GM18498 (cell line): ENCODE results near the gene MFGE8.

Source experiments
- ATAC-seq: cut with Tn5 transposase; IDR thresholded peaks from one replicate; pipeline ENCODE4 v1.9.1; 2021; ENCODE audit warnings: mild to moderate bottlenecking, moderate library complexity; ENCODE audit not compliant: unreplicated experiment

Gene MFGE8

GRCh38 chr15:88900309-88900981 is 12.7 kb downstream of the MFGE8 start:
- ATAC-seq, result no peak

DNA sequence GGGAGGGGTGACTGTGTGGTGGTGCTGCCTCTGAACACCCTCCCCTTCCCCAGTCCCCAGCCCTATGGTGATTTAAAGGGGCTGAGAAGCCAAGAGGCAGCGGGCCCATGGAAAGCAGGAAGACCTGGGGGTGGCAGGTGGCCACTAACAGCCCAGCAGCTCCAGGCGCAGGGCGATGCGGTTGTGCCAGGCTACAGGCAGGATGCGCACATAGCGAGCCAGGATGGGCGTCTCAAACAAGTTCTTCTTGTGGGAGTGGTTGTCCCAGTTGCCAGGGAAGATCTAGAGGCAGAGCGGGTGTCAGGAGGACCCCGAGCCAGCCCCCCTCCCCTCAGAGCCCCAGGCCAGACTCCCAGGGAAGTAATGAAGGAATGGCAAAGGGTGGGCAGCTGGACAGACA is 13.9 kb downstream of the MFGE8 start:
- ATAC-seq, result no peak

GRCh38 chr15:88898736-88899135 is 14.4 kb downstream of the MFGE8 start:
- ATAC-seq, result no peak

DNA sequence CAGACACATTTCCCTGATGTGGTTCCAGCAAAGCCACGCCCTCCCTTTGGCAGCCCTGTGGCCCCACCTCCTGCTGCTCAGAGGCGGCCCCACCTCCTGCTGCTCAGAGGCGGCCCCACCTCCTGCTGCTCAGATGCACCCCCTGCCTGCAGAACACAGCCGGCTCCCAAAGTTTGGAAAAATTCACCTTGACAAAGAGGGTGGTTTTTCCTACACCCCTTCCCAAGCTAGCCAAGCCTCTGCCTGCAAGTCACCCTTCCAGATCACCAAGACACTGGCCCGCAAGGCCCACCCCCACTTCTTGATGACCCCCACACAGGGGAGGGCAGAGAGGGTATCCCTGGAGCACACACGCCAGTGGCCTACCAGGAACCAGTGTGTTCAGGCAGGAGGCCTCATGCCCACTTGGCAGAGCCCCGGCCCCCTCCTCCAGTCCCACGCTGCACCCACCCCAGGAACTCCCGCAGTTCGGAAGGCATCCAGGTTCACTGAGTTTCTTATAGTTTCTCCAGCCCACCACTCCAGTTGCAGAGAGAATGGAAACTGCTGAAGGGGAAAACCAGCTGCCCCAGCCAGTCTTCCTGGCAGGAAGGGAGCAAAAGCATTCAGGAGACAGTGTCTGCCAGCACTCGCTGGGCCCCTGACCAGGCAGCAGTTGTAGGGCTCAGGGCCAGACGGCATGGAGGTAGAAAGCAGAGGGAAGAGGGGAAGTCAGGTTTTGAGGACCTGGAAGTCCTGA is 15.6 kb downstream of the MFGE8 start:
- ATAC-seq, result peak; percentile 97

- ATAC-seq, result no peak
Observed at GRCh38 chr15:88897142-88897455, 16.1 kb downstream of the MFGE8 start.

- no peak for ATAC-seq
Observed at GRCh38 chr15:88896333-88897033, 16.7 kb downstream of the MFGE8 start.

- peak; percentile 42 for ATAC-seq
Observed at GRCh38 chr15:88894819-88895767, 18.1 kb downstream of the MFGE8 start, which contains the start of gene HAPLN3. HAPLN3 (minus strand) TSS chr15:88895544; CDS start chr15:88887298, 8,246 bp downstream.

DNA sequence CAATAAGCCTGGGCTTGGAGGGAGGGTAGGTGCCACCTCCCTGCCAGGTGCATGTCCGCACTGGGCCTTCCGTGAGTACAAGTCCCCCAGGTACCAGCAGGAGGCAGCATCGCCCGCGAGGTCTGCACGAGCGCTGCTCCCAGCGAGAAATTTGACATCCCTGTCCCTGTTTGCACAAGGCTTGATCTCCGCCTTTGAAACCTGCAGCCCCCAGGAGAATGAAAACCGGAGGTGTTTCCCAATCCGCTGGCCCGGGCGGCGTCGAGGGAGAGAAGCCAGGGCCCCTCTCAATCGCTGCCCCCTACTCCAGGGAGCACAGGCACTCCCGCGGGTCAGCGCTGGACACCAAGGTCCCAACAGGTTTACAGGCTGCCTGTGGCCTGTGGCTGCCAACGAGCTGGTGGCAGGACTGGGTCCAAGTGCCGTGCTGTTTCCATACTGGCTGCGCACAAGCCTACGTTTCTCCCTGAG is 18.8 kb downstream of the MFGE8 start:
- ATAC-seq, result peak; percentile 44

- no peak for ATAC-seq
Observed at GRCh38 chr15:88891540-88892254, 21.5 kb downstream of the MFGE8 start.

GRCh38 chr15:88890495-88890894 is 22.7 kb downstream of the MFGE8 start:
- ATAC-seq, result no peak

DNA sequence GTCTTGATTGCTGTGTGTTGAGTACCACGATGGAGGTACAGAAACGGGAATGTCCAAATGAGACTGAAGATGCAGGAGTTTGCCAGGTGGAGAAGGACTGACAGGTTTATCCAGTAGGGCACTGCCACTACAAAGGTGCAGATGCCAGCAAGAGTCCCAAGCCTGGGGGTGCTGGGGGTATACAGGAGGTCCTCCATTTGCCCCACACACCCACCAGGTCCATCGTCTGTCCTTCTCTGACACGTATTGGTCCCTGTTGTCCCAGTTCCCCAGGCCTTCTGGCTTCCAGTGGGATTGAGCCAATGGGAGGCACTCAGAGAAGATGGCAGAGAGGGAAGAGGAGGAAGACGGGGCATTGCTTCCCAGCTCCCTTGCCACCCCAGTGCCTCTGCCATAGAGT is 24.5 kb downstream of the MFGE8 start:
- no peak for ATAC-seq

DNA sequence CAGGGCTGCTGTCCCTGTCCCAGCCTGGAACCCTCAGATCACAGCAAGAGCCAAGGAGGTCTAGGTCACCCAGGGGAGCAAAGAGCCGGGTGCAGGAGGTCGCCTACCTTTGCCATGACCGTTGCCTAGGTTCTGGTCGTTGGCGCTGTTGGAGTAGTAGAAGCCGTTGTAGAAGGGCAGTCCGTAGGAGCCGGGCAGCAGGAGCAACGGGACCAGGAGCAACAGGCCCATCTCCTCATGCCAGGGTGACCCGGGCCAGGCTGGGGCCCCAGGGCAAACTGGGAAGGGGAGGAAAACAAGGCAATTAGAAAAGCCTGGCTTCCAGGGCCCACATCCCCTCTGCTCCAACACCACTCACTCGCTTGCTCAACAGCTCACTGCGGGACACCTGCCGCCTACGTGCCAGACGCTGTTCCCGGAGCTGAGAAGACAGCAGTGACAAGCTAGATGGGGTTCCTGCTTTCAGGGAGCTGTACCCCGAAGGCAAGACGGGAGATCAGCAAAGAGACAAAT is 26.1 kb downstream of the MFGE8 start:
- ATAC-seq, result no peak

- no peak for ATAC-seq
Observed at GRCh38 chr15:88882785-88883184, 30.4 kb downstream of the MFGE8 start.

DNA sequence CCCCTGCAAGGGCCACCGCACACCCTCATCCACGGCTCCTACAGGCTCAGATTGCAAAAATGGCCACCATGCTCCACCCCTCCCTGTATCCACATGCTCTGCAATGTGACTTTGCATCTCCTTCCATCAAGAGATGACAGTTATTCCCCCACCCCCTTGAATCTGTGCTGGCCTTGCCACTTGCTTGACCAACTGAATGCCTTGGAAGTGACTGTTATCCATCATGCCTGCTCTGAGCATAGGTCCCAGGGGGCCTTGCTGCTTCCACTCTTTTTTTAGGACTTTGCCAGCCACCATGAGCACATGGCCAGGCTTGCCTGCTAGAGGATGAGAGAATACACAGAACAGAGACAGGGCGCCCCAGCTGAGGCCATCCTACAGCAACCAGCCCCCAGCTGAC is 31.4 kb downstream of the MFGE8 start:
- ATAC-seq, result no peak

- ATAC-seq, result no peak
Observed at GRCh38 chr15:88880944-88881740, 32.0 kb downstream of the MFGE8 start.

- ATAC-seq, result peak; percentile 66
Observed at GRCh38 chr15:88878720-88879184, 34.4 kb downstream of the MFGE8 start.

DNA sequence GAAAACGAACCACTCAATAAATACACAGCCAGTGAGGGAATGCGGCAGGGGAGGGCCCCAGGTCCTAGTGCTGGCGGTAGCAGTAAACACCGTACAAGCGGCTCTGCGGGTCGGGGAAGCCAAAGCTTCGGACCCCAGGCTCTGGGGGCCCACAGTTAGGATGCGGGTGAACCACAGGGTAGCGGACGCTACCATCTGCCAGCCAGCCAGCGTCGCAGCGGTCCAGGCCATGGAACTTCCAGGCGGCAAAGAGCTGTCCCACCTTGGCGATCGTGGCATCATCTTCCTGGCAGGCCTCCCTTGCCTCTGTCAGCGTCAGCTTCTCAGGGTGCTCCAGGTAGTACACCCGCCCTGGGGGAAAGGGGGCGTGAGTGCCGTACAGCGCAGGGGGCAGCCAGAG is 35.3 kb downstream of the MFGE8 start:
- no peak for ATAC-seq

GRCh38 chr15:88877415-88877814 is 35.8 kb downstream of the MFGE8 start:
- no peak for ATAC-seq

DNA sequence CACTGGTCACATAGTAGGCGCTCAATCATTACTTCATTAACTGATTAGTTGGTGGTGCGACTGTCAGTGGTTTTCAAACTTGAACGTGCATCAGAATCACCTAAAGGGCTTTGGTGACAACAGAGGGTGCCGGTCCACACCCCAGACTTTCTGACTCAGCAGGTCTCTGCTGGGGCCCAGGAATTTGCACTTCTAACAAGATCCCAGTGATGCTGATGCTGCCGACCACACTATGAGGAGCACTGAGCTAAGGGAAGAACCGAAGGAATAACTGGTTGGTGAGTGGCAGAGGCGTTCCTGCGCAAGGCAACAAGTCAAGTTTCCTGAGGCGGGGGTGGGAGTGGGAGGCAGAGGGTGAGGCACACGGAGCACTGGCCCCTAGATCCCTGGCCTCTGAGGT is 36.6 kb downstream of the MFGE8 start:
- no peak for ATAC-seq
